H54 (cell line): Measurements from ENCODE around the gene MMP17.
A peak's percentile ranks its signal among the peaks of the same experiment; 100 is the strongest.

Experiments used
- DNase-seq: peaks from one replicate; pipeline ENCODE4 v3.0.0; 2011; ENCODE audit warnings: low spot score, mixed read lengths; ENCODE audit not compliant: insufficient read length
- FAIRE-seq: peaks from 3 replicates; lab custom pipeline; 2011; peaks lifted over from hg19 to GRCh38; lab: Jason Lieb, UNC
- POLR2A ChIP-seq: IDR thresholded peaks from 2 replicates; pipeline ENCODE4 v1.6.1; 2011; ENCODE audit warnings: low read depth, mild to moderate bottlenecking, low read length

MMP17 gene

GRCh38 chr12:131830914-131831571, 2.9 kb downstream of the MMP17 start:
- FAIRE-seq (no peak), DNase-seq (no peak)
- no peak for TF ChIP-seq POLR2A

GRCh38 chr12:131831635-131832041, 3.4 kb downstream of the MMP17 start:
- FAIRE-seq (no peak), DNase-seq (peak; percentile 63)
- TF ChIP-seq POLR2A = 0 out of 2 replicates have a peak, but pooled peaks have one; percentile 5

- DNase-seq (peak; percentile 91), FAIRE-seq (no peak)
- TF ChIP-seq POLR2A = no peak; the same call in 1 of the 2 replicates
Observed at GRCh38 chr12:131832321-131833231, 4.4 kb downstream of the MMP17 start.

- FAIRE-seq (no peak), DNase-seq (no peak)
- no peak for TF ChIP-seq POLR2A
Observed at GRCh38 chr12:131833288-131833895, 5.2 kb downstream of the MMP17 start.

- FAIRE-seq (no peak), DNase-seq (no peak)
- TF ChIP-seq POLR2A = no peak
Observed at GRCh38 chr12:131833896-131834641, 5.9 kb downstream of the MMP17 start.

GRCh38 chr12:131834798-131835615, 6.8 kb downstream of the MMP17 start:
- DNase-seq (no peak), FAIRE-seq (no peak)
- no peak for TF ChIP-seq POLR2A

GRCh38 chr12:131835616-131836171, 7.5 kb downstream of the MMP17 start:
- no peak for TF ChIP-seq POLR2A
- no peak for FAIRE-seq
- no peak for DNase-seq

- no peak for TF ChIP-seq POLR2A
- FAIRE-seq (no peak), DNase-seq (no peak)
Observed at GRCh38 chr12:131836193-131836592, 8.0 kb downstream of the MMP17 start.

GRCh38 chr12:131836714-131837397, 8.7 kb downstream of the MMP17 start:
- TF ChIP-seq POLR2A = no peak
- FAIRE-seq = no peak
- no peak for DNase-seq

GRCh38 chr12:131840643-131841416, 12.6 kb downstream of the MMP17 start:
- TF ChIP-seq POLR2A = no peak
- DNase-seq (no peak), FAIRE-seq (no peak)

- no peak for TF ChIP-seq POLR2A
- no peak for FAIRE-seq
- no peak for DNase-seq
Observed at GRCh38 chr12:131841547-131841946, 13.4 kb downstream of the MMP17 start.
